SJSA1 (cell line): Measurements from ENCODE around the gene ZNF341. TPM values are rescaled to one million over a fixed set of nuclear protein-coding genes. Genes with fewer than 3 reads are reported as not detected.

ENCODE experiments used
- DNase-seq, 2 experiments: peaks; one replicate each; pipeline ENCODE4 v3.0.0-alpha.2; 2015 to 2020; ENCODE audit warnings: low spot score in 2 of 2, low read depth in 1 of 2
- H3K27ac ChIP-seq: fragments of 250-450 bp; sonication (Bioruptor Pico); 2 replicates; pipeline ENCODE4 v1.5.1; 2020; ENCODE audit warnings: mild to moderate bottlenecking, moderate library complexity
- H3K27me3 ChIP-seq: fragments of 250-450 bp; sonication (Bioruptor Pico); replicated peaks from 2 replicates; pipeline ENCODE4 v1.5.1; 2020; ENCODE audit warnings: mild to moderate bottlenecking, moderate library complexity
- H3K36me3 ChIP-seq: fragments of 250-450 bp; sonication (Bioruptor Pico); 2 replicates; pipeline ENCODE4 v1.5.1; 2020; ENCODE audit warnings: mild to moderate bottlenecking
- H3K4me1 ChIP-seq: fragments of 250-450 bp; sonication (Bioruptor Pico); replicated peaks from 2 replicates; pipeline ENCODE4 v1.6.1; 2021; ENCODE audit warnings: mild to moderate bottlenecking
- H3K4me3 ChIP-seq: fragments of 250-450 bp; sonication (Bioruptor Pico); 2 replicates; pipeline ENCODE4 v1.5.1; 2020; ENCODE audit warnings: mild to moderate bottlenecking
- H3K9me3 ChIP-seq: fragments of 250-450 bp; sonication (Bioruptor Pico); replicated peaks from 2 replicates; pipeline ENCODE4 v1.5.1; 2020; ENCODE audit warnings: mild to moderate bottlenecking
- total RNA-seq: library from RNA; depleted of rRNA; stranded (reverse); fragments of >200 nt; shearing (Covaris generic); gene quantifications from 2 replicates; pipeline ENCODE4 v1.2.3, GENCODE V29; 2014

The ZNF341 gene
- total RNA-seq, 1 experiment from 2014 or later = 2.1 TPM

- Histone ChIP-seq H3K4me3 (no peak overlapping the region), H3K9me3 (no peaks in the 10 kb centered on the region), H3K36me3 (peaks cover 14% of the 10 kb centered on the region), H3K27ac (no peak overlapping the region), H3K27me3 (no peaks in the 10 kb centered on the region), H3K4me1 (peaks cover 16% of the 10 kb centered on the region)
- DNase-seq = no peak
Observed at GRCh38 chr20:33826270-33826897, 94.6 kb downstream of the ZNF341 start.

DNA sequence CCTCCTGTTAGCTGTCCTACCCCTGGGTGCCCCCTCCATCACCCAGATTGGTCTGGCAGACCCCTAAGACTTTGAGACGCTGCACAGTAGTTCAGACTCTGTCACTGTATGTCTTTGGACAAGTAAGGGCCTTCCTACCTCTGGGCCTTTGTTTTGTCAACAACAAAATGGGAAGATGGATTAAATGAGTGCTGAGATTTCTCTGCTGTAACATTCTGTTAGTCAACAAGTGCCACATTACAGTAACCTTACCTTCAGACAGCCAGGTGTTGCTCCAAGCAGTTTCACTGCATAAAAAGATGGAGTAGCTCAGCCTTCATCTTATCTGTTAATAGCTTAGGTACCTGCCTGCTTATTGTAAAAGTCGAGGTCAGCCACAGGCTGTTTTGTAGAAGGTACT is 95.3 kb downstream of the ZNF341 start:
- Histone ChIP-seq H3K27ac (no peak overlapping the region), H3K4me3 (no peak overlapping the region), H3K36me3 (peaks cover 14% of the 10 kb centered on the region), H3K4me1 (peaks cover 16% of the 10 kb centered on the region), H3K9me3 (no peaks in the 10 kb centered on the region), H3K27me3 (no peaks in the 10 kb centered on the region)
- no peak for DNase-seq

DNA sequence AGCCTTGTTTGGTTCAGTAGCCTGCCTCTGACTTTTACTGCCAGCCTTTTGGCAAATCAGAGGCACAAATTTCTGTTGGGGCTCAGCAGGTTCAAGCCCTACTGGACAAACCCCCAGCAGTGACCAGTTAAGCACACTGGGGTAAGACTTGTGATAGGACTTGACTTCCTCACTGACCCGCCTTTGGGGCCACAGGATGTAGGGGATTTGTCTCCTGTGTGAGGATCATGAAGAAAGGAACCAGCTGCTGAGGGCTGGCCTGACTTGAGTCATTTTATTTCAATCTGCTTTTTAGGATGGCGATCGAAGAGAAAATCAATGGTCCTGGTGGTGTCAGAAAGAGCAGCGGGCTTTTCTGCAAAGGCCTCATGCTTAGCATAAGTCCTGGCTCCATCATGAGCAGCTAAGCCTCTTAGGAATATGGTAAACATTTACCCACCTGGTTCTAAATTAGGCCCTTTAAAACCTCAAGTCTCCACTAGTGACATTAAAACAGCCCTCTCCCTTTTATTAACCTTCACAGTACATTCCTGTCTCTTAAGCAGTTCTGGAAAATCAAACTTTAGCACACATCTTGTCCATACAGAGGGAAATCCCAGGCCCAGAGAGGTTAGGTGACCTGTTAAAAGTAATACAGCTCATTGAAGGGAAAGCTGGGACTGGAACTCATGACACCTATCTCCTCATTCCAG is 96.0 kb downstream of the ZNF341 start:
- Histone ChIP-seq H3K4me1 (peaks cover 16% of the 10 kb centered on the region), H3K27ac (no peak overlapping the region), H3K9me3 (no peaks in the 10 kb centered on the region), H3K4me3 (no peak overlapping the region), H3K27me3 (no peaks in the 10 kb centered on the region), H3K36me3 (peaks cover 14% of the 10 kb centered on the region)
- DNase-seq = no peak

DNA sequence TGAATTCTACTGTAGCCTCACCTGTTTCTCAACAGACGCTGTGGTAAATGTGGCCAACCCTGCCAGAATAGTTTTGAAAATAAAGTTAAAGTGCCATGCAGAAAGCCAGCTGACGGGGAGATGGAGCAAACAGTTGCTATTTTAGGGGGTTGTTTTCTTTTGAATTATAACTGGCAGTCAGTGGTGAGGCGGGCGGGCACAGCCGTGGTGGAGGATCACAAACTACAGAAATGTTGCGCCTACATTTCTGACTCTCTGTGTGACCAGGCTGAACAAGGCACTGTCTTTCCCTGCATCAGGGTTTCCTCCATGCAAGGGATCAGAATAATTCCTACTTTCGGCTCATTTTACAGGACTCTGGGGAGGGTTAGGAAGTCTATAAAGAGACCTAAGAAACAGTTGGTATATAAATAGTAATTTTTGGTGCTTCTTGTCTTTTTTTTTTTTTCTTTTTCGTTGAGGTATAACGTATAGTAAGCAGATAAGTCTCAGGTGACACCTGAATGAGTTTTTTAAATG is 96.6 kb downstream of the ZNF341 start:
- DNase-seq = no peak
- Histone ChIP-seq H3K27me3 (no peaks in the 10 kb centered on the region), H3K27ac (no peak overlapping the region), H3K4me1 (peaks cover 16% of the 10 kb centered on the region), H3K4me3 (no peak overlapping the region), H3K9me3 (no peaks in the 10 kb centered on the region), H3K36me3 (peaks cover 16% of the 10 kb centered on the region)

- no peaks in the 10 kb centered on the region for H3K27me3 ChIP-seq
- peaks cover 17% of the 10 kb centered on the region for H3K36me3 ChIP-seq
- no peak overlapping the region for H3K4me3 ChIP-seq
- H3K4me1 ChIP-seq = peaks cover 16% of the 10 kb centered on the region
- H3K9me3 ChIP-seq = no peaks in the 10 kb centered on the region
- no peak for DNase-seq
- no peak overlapping the region for H3K27ac ChIP-seq
Observed at GRCh38 chr20:33828967-33829560, 97.3 kb downstream of the ZNF341 start.

GRCh38 chr20:33829636-33830035 is 97.8 kb downstream of the ZNF341 start:
- Histone ChIP-seq H3K27me3 (no peaks in the 10 kb centered on the region), H3K36me3 (peaks cover 18% of the 10 kb centered on the region), H3K4me3 (no peak overlapping the region), H3K27ac (no peak overlapping the region), H3K9me3 (no peaks in the 10 kb centered on the region), H3K4me1 (peaks cover 16% of the 10 kb centered on the region)
- no peak for DNase-seq

GRCh38 chr20:33830371-33830770 is 98.6 kb downstream of the ZNF341 start:
- peaks cover 23% of the 10 kb centered on the region for H3K36me3 ChIP-seq
- H3K27ac ChIP-seq = no peak overlapping the region
- no peak for DNase-seq
- H3K9me3 ChIP-seq = no peaks in the 10 kb centered on the region
- H3K4me1 ChIP-seq = peaks cover 16% of the 10 kb centered on the region
- no peak overlapping the region for H3K4me3 ChIP-seq
- no peaks in the 10 kb centered on the region for H3K27me3 ChIP-seq

DNA sequence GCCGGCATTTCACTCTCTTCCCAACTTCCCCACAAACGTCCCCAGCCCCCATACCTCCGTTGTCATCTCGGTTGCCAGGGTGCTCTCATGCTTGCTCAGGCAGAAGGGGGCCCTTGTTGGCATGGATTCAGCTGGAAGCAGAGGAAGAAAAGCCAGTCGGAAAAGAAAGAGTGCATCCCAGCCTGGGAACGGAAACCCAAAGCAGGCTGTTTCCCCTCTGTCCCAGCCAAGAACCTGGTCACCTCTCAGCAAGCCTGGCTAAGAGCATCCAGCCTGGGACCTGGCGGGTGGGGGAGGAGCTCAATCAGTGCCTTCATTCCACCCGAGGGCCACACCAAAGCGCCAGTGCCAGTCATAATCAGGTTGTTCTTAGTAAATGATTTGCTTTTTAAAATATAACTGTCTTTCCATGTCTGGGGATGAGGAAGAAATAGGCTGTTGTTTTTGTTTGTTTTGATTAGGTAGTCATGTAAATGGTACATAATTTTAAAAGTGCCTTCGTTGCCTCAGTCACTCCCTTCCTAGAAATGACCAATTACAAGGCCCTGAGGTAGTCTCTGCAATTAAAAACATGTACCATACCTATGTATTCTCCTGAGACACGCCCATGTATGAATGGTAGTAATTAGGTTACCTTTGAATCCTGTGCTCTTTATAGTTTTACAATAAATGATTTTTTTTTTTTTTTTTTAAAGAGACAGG is 100.5 kb downstream of the ZNF341 start:
- DNase-seq = no peak

GRCh38 chr20:33833333-33833732 is 101.5 kb downstream of the ZNF341 start:
- no peaks in the 10 kb centered on the region for H3K9me3 ChIP-seq
- H3K27me3 ChIP-seq = no peaks in the 10 kb centered on the region
- peaks cover 18% of the 10 kb centered on the region for H3K36me3 ChIP-seq
- no peak overlapping the region for H3K27ac ChIP-seq
- DNase-seq = no peak
- peaks cover 12% of the 10 kb centered on the region for H3K4me1 ChIP-seq
- no peak overlapping the region for H3K4me3 ChIP-seq

More for the DNA sequence above, 100.5 kb downstream of the ZNF341 start:
- peaks cover 16% of the 10 kb centered on the region for H3K4me1 ChIP-seq
- no peak overlapping the region for H3K27ac ChIP-seq
- peaks cover 18% of the 10 kb centered on the region for H3K36me3 ChIP-seq
- no peaks in the 10 kb centered on the region for H3K27me3 ChIP-seq
- no peak overlapping the region for H3K4me3 ChIP-seq
- no peaks in the 10 kb centered on the region for H3K9me3 ChIP-seq

DNA sequence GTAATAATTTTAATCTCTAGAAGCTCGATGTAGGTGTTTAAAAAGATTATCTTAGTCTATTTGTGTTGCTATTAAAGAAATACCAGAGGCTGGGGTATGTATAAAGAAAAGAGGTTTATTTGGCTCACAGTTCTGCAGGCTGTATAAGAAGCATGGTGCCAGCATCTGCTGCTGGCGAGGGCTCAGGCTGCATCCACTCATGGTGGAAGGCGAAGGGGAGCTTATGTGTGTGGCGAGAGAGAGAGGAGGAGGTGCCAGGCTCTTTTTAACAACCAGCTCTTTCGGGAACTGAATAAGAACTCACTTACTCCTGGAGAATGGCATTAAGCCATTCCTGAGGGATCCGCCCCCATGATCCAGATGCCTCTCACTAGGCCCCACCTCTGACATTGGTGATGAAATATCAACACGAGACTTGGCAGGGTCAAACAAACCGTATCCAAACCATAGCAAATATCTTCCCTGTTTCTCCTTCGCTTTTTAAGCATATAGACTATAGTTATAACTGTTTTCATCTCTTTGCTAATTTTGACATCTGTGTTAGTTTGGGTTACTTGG is 103.9 kb downstream of the ZNF341 start:
- no peak overlapping the region for H3K4me3 ChIP-seq
- H3K27ac ChIP-seq = no peak overlapping the region
- H3K9me3 ChIP-seq = no peaks in the 10 kb centered on the region
- H3K27me3 ChIP-seq = no peaks in the 10 kb centered on the region
- H3K36me3 ChIP-seq = peaks cover 18% of the 10 kb centered on the region
- DNase-seq = no peak
- no peaks in the 10 kb centered on the region for H3K4me1 ChIP-seq

DNA sequence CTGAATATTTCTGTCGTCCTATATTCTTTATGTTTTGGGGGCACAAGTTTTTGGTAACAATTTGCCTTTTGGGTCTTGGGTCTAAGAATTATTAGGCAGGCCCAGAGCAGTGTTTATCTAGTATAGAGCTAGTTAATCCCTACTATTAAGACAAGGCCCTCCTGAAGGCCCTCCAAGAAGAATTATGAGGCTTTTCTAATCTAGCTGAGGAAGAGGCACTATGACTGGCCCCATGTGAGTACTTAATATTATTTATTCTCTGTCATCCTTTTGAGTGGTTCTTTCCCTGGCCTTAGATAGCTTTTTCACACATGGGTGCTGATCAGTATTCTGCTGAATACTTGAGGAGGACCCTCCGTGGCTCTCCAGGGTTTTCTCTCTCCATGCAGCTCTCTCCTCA is 104.5 kb downstream of the ZNF341 start:
- Histone ChIP-seq H3K27me3 (no peaks in the 10 kb centered on the region), H3K9me3 (no peaks in the 10 kb centered on the region), H3K4me1 (no peaks in the 10 kb centered on the region), H3K36me3 (peaks cover 18% of the 10 kb centered on the region), H3K4me3 (no peak overlapping the region), H3K27ac (no peak overlapping the region)
- no peak for DNase-seq

- Histone ChIP-seq H3K4me3 (no peak overlapping the region), H3K9me3 (no peaks in the 10 kb centered on the region), H3K27me3 (no peaks in the 10 kb centered on the region), H3K36me3 (peaks cover 18% of the 10 kb centered on the region), H3K4me1 (no peaks in the 10 kb centered on the region), H3K27ac (no peak overlapping the region)
- DNase-seq = no peak
Observed at GRCh38 chr20:33837096-33837830, 105.5 kb downstream of the ZNF341 start.
